Measurements from ENCODE around the gene MLXIP.

DNA sequence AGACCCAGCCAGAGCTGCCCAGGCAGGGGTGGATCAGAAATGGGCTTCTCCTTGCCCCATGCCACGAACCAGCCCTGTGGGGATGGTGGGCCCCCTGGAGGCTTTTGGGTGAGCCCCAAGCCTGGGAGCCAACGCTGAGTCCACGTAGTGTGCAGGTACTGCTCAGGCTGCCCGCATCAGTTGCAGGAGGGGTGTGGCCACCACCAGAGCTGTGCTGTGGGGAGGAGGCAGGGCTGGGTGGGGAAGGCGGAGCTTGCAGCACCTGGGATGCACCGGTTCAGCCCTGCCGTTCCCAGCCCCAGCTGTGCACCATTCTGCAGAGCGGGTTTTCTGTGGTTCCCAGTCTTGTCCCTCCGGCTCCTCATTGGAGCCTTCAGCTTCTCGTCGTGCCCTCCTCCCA lies 59.1 kb downstream of the MLXIP start:
- TF ChIP-seq, protein P1, sequence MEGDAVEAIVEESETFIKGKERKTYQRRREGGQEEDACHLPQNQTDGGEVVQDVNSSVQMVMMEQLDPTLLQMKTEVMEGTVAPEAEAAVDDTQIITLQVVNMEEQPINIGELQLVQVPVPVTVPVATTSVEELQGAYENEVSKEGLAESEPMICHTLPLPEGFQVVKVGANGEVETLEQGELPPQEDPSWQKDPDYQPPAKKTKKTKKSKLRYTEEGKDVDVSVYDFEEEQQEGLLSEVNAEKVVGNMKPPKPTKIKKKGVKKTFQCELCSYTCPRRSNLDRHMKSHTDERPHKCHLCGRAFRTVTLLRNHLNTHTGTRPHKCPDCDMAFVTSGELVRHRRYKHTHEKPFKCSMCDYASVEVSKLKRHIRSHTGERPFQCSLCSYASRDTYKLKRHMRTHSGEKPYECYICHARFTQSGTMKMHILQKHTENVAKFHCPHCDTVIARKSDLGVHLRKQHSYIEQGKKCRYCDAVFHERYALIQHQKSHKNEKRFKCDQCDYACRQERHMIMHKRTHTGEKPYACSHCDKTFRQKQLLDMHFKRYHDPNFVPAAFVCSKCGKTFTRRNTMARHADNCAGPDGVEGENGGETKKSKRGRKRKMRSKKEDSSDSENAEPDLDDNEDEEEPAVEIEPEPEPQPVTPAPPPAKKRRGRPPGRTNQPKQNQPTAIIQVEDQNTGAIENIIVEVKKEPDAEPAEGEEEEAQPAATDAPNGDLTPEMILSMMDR (IDR thresholded peaks at IDR 0.05; ENCODE audit: poor library complexity, severe bottlenecking) = no peak
- no peak for TF ChIP-seq POLR2AphosphoS5 (IDR thresholded peaks at IDR 0.05)

All from neural cell (in vitro differentiated cells).